Esophagus squamous epithelium (tissue), 4 donors: ENCODE measurements around the gene ALOX5.

ENCODE experiments used
- POLR2A ChIP-seq, 4 donors: fragments of 450-650 bp; IDR thresholded peaks; one replicate each; pipeline ENCODE4 v1.6.1; 2017; ENCODE audit warnings: antibody characterized with exemption in 4 of 4, mild to moderate bottlenecking in 4 of 4, moderate library complexity in 3 of 4
- TF ChIP-seq, protein P1 (sequence below), 6 experiments: fragments of 450-650 bp in 4 of 6; fragments of 200-600 bp in 2 of 6; sonication (generic) in 2 of 6; IDR thresholded peaks; one replicate each; pipeline ENCODE4 v1.5.1; 2016 to 2019; ENCODE audit warnings: antibody characterized with exemption in 6 of 6, mild to moderate bottlenecking in 4 of 6, moderate library complexity in 4 of 6

DNA sequence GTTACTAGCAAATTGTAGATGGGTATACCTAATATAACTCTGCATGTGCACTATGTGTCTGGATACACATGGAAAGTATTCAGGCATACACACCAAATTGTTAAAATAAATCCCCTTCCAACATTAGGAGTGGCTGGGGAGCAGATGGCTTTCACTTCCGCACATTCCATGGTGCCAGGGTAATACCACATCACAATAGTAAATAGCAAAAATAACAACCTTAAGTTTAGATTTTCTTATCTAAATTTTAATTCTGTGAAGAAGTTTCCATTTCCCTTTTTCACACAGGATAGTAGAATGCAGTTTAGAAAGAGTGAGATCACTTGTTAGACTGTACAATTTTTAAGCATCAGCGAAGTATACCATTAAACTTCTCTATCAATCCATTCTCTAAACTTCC is 5.8 kb upstream of the ALOX5 start:
- no peak for TF ChIP-seq POLR2A (IDR thresholded peaks at IDR 0.05)
- TF ChIP-seq, protein P1, sequence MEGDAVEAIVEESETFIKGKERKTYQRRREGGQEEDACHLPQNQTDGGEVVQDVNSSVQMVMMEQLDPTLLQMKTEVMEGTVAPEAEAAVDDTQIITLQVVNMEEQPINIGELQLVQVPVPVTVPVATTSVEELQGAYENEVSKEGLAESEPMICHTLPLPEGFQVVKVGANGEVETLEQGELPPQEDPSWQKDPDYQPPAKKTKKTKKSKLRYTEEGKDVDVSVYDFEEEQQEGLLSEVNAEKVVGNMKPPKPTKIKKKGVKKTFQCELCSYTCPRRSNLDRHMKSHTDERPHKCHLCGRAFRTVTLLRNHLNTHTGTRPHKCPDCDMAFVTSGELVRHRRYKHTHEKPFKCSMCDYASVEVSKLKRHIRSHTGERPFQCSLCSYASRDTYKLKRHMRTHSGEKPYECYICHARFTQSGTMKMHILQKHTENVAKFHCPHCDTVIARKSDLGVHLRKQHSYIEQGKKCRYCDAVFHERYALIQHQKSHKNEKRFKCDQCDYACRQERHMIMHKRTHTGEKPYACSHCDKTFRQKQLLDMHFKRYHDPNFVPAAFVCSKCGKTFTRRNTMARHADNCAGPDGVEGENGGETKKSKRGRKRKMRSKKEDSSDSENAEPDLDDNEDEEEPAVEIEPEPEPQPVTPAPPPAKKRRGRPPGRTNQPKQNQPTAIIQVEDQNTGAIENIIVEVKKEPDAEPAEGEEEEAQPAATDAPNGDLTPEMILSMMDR (IDR thresholded peaks at IDR 0.05): no peak
